Fibroblast of the conjunctiva (primary cell): ENCODE measurements around the gene CDC45.

Experiments used
- DNase-seq: peaks from one replicate; pipeline ENCODE4 v3.0.0-alpha.2; 2010; ENCODE audit warnings: low read depth

The CDC45 gene

DNA sequence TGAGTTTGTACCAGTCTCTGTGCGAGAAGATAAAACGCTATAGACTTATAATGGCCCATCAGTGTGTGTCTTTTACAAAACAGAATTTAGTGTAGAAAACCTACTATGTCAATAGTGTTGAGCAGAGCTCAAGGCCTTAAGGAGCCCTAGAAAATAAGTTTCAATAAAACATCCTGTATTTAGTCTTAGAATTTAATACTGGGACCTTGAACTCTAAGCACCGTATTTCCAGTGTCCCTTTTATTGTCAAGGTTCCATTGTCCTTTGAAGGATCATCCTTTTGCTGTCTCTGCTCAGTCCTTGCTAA, 16.6 kb downstream of the CDC45 start:
- no peak for DNase-seq

- no peak for DNase-seq
These were observed 17.5 kb downstream of the CDC45 start for GRCh38 chr22:19497245-19497644.

DNA sequence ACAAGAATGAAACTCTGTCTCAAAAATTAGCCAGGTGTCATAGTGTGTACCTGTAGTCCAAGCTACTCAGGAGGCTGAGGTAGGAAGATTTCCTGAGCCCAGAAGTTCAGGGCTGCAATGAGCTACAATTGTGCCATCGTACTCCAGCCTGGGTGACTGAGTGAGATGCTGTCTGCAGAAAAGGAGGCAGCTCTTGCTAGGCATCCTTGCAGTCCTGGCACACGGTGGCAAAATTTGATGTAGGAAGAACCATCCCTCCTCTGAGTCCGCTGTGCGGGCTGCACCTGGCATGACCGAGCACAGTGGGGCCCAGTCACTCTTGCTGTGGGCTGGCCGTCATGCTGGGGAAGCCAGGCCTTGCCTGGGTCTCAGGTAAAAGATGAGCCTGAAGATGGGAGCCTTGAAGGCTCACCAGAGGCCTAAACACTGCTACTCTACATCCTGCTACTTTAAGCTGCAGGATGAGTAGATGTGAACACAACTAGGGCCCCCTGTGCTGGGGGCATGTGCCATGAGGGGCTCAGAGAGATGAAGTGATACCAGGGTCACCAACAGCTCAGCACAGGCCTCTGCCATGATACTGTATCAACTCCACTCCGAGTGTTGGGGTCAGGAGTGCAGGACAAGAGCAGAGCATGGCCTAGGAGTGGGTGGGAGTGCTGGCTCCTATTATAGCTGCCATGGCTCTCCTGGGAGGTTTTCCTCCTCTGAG, 18.6 kb downstream of the CDC45 start:
- no peak for DNase-seq

DNA sequence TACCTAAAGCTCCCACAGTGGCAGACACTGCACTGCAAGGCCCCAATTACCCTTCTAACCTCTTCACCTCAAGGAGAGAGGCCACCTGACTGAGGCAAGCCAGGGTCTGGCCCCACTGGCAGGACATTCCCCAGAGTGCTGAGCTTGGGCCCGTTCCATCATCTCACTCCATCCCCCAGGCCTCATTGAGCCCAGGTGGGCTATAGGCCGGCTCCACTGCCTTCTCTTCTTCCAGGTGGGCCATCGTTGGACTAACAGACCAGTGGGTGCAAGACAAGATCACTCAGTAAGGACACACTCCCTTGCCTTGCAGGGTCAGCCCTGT, 19.1 kb downstream of the CDC45 start:
- no peak for DNase-seq

- DNase-seq: no peak
These were observed 19.6 kb downstream of the CDC45 start for GRCh38 chr22:19499236-19499879.

- DNase-seq: no peak
These were observed 20.1 kb downstream of the CDC45 start for GRCh38 chr22:19499880-19500242.

- DNase-seq: no peak
These were observed 22.3 kb downstream of the CDC45 start for GRCh38 chr22:19501897-19502447.

GRCh38 chr22:19503367-19503766, 23.6 kb downstream of the CDC45 start:
- DNase-seq: no peak

DNA sequence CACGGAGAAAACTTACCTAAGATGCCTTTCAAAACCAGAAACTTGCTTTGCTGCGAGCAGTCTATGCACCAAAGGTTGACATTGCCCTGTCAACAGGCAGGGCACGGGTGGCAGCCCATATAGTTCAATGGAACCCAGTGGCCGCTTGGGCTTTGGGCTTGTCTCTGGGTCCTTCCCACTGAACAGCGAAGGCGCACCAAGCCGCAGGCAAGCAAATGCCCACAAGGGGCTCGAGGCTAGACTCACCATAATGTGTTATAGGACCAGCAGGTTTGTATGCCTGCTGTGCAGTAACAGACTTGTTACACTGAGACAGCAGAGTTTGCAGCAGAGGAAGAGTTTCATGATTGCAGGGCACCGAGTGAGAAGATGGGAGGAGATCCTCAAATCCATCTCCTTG, 24.1 kb downstream of the CDC45 start:
- DNase-seq: no peak

DNA sequence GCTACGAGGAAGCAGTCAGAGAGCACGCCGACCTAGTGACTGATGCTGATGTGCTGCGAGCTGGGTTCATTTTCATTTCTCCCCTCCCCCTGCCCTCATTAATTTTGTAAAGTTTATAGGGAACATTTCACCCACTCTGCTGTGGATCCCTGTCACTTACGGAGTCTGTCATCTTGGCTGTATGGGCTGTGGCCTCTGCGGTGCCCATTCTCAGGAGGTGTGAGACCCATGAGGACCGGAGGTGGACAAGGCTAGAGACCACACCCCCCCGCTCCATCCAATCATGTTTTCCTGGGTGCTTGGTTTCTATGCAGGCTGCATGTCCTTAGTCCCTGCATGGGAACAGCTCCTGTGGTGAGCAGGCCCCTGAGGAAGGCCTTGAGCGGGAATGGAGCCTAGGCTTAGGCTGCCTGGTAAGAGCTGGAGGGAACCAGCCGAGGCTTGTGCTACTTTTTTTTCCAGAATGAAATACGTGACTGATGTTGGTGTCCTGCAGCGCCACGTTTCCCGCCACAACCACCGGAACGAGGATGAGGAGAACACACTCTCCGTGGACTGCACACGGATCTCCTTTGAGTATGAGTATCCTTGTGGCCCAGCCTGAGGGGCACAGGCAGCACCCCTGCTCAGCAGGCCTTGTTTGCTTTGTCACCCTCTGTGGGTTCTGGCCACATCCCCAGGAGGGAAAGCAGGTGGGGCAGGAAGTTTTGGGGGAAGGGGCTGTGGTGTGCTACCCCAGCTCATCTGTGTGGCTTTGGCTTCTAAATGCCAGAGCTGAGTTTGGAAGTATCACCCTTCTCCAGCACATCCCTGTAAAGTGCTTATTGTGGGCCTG, 25.4 kb downstream of the CDC45 start:
- DNase-seq: no peak

- no peak for DNase-seq
These were observed 26.0 kb downstream of the CDC45 start for GRCh38 chr22:19505735-19506126.

DNA sequence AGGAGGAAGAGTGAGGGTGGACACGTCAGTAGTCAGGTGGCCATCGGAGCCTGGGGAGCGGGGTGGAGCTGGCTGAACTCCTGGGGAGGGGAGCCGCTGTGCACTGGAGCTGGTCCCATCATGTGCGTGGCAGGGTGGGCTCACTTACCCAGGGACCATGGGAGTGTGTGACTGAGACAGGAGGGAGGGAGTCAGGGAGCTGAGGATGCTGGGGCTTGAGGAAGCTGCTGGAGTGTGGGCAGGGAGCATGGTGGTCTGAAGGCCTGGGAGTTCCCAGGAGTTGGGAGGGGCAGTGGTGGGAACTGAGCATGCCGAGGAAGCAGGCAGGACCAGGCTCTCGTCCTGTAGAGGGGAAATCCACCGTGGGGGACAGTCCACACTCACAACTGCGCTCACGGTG, 26.5 kb downstream of the CDC45 start:
- no peak for DNase-seq

DNA sequence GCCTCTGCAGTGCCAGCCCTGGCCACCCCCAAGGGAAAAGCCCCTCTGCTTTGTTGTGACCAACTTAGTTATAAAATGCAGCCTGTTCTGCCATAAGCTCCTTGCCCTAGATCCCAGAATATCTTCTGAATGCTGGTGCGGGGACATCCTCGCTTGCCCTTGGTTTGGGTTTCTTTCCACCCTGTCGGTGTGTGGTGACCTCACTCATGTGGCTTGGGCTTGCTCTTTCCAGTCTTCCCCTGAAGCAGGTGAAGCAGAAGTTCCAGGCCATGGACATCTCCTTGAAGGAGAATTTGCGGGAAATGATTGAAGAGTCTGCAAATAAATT, 27.8 kb downstream of the CDC45 start:
- no peak for DNase-seq

DNA sequence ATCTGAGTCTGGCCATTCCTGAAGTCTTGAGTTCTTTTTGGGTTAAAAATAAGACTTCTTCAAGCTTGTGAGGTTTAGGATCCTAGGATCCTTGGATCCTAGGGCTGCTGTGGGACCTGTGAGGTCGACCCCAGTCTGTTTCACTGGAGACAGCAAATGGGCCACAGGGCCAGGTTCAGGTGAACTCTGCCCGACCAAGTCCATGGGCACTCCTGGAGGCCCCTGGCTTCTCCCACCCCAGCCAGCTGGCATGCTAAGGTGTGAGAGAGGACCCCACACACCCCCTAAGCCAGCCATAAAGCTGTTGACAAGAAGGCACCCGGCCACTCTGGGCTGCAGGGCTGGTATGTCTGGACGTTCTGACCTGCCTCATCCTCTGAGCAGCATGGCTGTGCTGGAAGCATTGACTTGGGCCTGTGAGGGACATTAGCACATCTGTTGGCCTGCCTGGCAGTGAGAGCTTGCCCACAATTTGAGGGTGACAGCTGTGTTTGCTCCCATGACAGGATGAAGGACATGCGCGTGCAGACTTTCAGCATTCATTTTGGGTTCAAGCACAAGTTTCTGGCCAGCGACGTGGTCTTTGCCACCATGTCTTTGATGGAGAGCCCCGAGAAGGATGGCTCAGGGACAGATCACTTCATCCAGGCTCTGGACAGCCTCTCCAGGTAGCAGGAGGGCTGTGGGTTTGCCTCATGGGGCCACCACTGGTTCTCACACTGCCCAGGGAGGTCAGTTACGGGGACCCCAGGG, 28.5 kb downstream of the CDC45 start:
- DNase-seq: no peak

GRCh38 chr22:19509191-19509590, 29.5 kb downstream of the CDC45 start:
- DNase-seq: no peak

- no peak for DNase-seq
These were observed 30.2 kb downstream of the CDC45 start for GRCh38 chr22:19509923-19510322.

- no peak for DNase-seq
These were observed 31.2 kb downstream of the CDC45 start for GRCh38 chr22:19510919-19511341.

GRCh38 chr22:19513823-19514222, 34.1 kb downstream of the CDC45 start:
- DNase-seq: no peak

DNA sequence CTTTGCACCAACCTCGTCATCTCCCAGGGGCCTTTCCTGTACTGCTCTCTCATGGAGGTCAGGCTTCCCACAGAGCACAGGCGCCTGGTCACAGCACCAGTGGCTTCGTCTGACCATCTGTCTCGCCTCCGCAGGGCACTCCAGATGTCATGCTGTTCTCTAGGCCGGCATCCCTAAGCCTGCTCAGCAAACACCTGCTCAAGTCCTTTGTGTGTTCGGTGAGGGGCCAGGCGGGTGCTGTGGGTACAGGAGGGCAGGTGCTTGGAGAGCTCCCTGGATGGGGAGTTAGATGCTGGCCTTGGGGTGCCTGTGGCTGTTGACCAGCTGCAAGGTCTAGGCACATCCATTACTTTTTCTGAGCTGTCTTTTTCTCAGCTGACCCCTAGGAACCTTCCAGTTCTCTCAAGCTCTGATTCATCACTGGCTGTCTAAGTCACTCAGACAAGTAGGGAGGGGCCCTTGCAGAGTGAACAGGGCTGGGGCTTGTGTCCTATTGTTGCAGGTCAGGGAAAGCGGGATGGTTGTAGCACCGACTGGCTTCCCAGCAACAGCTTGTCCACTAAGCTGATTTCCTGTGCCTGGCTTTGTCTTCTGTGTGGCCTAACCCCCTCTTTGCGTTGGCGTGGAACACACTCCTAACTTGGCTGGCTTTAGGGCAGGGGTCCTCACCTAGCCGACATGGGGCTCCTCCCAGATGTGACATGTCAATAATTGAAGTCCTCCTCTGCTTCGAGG, 35.3 kb downstream of the CDC45 start:
- no peak for DNase-seq

- no peak for DNase-seq
These were observed 36.1 kb downstream of the CDC45 start for GRCh38 chr22:19515654-19516377.
